SK-N-SH treated with all-trans-retinoic acid at 6 μM for 48 hours (cell line): ENCODE data around the gene ZNF101.
"Not testable (repeated sequence)": the region's sequence is repeated elsewhere in the genome, so short reads cannot be mapped to it uniquely, and the experiment has no call there.

Source experiments
- ATAC-seq: fragments of 200-7000 bp; cut with Tn5 transposase; 3 replicates; pipeline ENCODE4 v1.9.1; 2020; ENCODE audit warnings: mild to moderate bottlenecking, moderate library complexity
- ARNTL ChIP-seq: fragments of 450-650 bp; formaldehyde crosslinking; IDR thresholded peaks from 2 replicates; pipeline ENCODE4 v1.5.0; 2020; ENCODE audit warnings: low read depth, mild to moderate bottlenecking, moderate library complexity, borderline replicate concordance
- BACH2 ChIP-seq: fragments of 250-450 bp; sonication (Bioruptor Pico); IDR thresholded peaks from 2 replicates; pipeline ENCODE4 v1.9.0; 2021; ENCODE audit warnings: mild to moderate bottlenecking, borderline replicate concordance
- CSDC2 ChIP-seq: fragments of 250-450 bp; sonication (Bioruptor Pico); IDR thresholded peaks from 2 replicates; pipeline ENCODE4 v1.5.0; 2020; ENCODE audit warnings: mild to moderate bottlenecking, moderate library complexity
- ESRRG ChIP-seq: fragments of 250-450 bp; sonication (Bioruptor Pico); IDR thresholded peaks from 2 replicates; pipeline ENCODE4 v1.6.1; 2021; ENCODE audit warnings: mild to moderate bottlenecking
- GLIS3 ChIP-seq: fragments of 250-450 bp; sonication (Bioruptor Pico); IDR thresholded peaks from 2 replicates; pipeline ENCODE4 v1.5.0; 2020; ENCODE audit warnings: mild to moderate bottlenecking, moderate library complexity
- ISL1 ChIP-seq: fragments of 250-450 bp; sonication (Bioruptor Pico); IDR thresholded peaks from 2 replicates; pipeline ENCODE4 v2.1.2; 2022; ENCODE audit warnings: mild to moderate bottlenecking, moderate library complexity
- OSR1 ChIP-seq: fragments of 250-450 bp; sonication (Bioruptor Pico); IDR thresholded peaks from 2 replicates; pipeline ENCODE4 v1.8.0; 2022; ENCODE audit warnings: moderate library complexity, mild to moderate bottlenecking, inconsistent platforms
- PPARA ChIP-seq: fragments of 250-450 bp; sonication (Bioruptor Pico); IDR thresholded peaks from 2 replicates; pipeline ENCODE4 v1.5.0; 2020; ENCODE audit warnings: mild to moderate bottlenecking, borderline replicate concordance
- RARB ChIP-seq: fragments of 250-450 bp; sonication (Bioruptor Pico); IDR thresholded peaks from 2 replicates; pipeline ENCODE4 v1.8.0; 2021; ENCODE audit warnings: mild to moderate bottlenecking, moderate library complexity
- SNAI2 ChIP-seq: fragments of 250-450 bp; sonication (Bioruptor Pico); IDR thresholded peaks from 2 replicates; pipeline ENCODE4 v1.5.0; 2020; ENCODE audit warnings: mild to moderate bottlenecking, moderate library complexity
- TCF4 ChIP-seq: fragments of 250-450 bp; sonication (Bioruptor Pico); IDR thresholded peaks from 2 replicates; pipeline ENCODE4 v1.8.0; 2021; ENCODE audit warnings: mild to moderate bottlenecking, moderate library complexity, borderline replicate concordance
- TOX ChIP-seq: fragments of 250-450 bp; sonication (Bioruptor Pico); IDR thresholded peaks from 2 replicates; pipeline ENCODE4 v1.8.0; 2021; ENCODE audit warnings: mild to moderate bottlenecking, moderate library complexity, borderline replicate concordance
- ZC3H10 ChIP-seq: fragments of 250-450 bp; sonication (Bioruptor Pico); IDR thresholded peaks from 2 replicates; pipeline ENCODE4 v1.5.1; 2021; ENCODE audit warnings: mild to moderate bottlenecking, moderate library complexity
- ZFP30 ChIP-seq: fragments of 450-650 bp; formaldehyde crosslinking; IDR thresholded peaks from 2 replicates; pipeline ENCODE4 v1.5.0; 2022; ENCODE audit warnings: mild to moderate bottlenecking, moderate library complexity
- ZNF565 ChIP-seq: fragments of 450-650 bp; formaldehyde crosslinking; conservative IDR thresholded peaks from 2 replicates; pipeline ENCODE4 v1.5.0; 2020; ENCODE audit warnings: low read depth, mild to moderate bottlenecking, moderate library complexity
- ZNF70 ChIP-seq: fragments of 450-650 bp; formaldehyde crosslinking; IDR thresholded peaks from 2 replicates; pipeline ENCODE4 v1.5.0; 2020; ENCODE audit warnings: mild to moderate bottlenecking, moderate library complexity
- ZNF8 ChIP-seq: fragments of 450-650 bp; formaldehyde crosslinking; IDR thresholded peaks from 2 replicates; pipeline ENCODE4 v1.5.0; 2020; ENCODE audit warnings: mild to moderate bottlenecking, moderate library complexity
- TF ChIP-seq, protein P1 (sequence below): fragments of 250-450 bp; sonication (Bioruptor Pico); IDR thresholded peaks from 2 replicates; pipeline ENCODE4 v1.8.0; 2021; ENCODE audit warnings: low read depth, mild to moderate bottlenecking, moderate library complexity, borderline replicate concordance
- TF ChIP-seq, protein P2 (sequence below): fragments of 250-450 bp; sonication (Bioruptor Pico); IDR thresholded peaks from 2 replicates; pipeline ENCODE4 v1.5.1; 2021; ENCODE audit warnings: mild to moderate bottlenecking, moderate library complexity
- TF ChIP-seq, protein P3 (sequence below): fragments of 250-450 bp; sonication (Bioruptor Pico); IDR thresholded peaks from 2 replicates; pipeline ENCODE4 v1.5.0; 2020; ENCODE audit warnings: mild to moderate bottlenecking, moderate library complexity
- TF ChIP-seq, protein P4 (sequence below): fragments of 250-450 bp; sonication (Bioruptor Pico); IDR thresholded peaks from 2 replicates; pipeline ENCODE4 v1.8.0; 2020; ENCODE audit warnings: mild to moderate bottlenecking, moderate library complexity, borderline replicate concordance
- TF ChIP-seq, protein P5 (sequence below): fragments of 250-450 bp; sonication (Bioruptor Pico); IDR thresholded peaks from 2 replicates; pipeline ENCODE4 v1.5.1; 2020; ENCODE audit warnings: low read depth, mild to moderate bottlenecking, moderate library complexity

Gene ZNF101

DNA sequence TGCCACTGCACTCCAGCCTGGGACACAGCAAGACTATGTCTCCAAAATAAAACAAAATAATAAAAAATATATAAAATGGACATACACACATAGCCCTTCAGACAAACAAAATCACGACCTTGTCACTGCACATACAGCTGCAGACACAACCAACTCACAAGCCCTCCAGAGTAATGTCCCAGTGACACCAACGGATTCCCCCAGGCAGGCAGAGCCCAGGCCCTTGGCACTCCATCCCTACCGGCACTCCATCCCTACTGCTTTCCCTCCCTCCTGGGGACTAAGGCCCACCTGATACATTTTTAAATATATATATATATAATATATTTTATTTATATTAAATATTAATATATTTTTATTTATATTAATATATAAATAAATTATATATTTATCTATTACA, 18.5 kb downstream of the ZNF101 start (continued):
- TF ChIP-seq, protein P1, sequence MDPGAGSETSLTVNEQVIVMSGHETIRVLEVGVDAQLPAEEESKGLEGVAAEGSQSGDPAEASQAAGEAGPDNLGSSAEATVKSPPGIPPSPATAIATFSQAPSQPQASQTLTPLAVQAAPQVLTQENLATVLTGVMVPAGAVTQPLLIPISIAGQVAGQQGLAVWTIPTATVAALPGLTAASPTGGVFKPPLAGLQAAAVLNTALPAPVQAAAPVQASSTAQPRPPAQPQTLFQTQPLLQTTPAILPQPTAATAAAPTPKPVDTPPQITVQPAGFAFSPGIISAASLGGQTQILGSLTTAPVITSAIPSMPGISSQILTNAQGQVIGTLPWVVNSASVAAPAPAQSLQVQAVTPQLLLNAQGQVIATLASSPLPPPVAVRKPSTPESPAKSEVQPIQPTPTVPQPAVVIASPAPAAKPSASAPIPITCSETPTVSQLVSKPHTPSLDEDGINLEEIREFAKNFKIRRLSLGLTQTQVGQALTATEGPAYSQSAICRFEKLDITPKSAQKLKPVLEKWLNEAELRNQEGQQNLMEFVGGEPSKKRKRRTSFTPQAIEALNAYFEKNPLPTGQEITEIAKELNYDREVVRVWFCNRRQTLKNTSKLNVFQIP (CRISPR knock-in tag): no peak
- TF ChIP-seq ZNF8: no peak

DNA sequence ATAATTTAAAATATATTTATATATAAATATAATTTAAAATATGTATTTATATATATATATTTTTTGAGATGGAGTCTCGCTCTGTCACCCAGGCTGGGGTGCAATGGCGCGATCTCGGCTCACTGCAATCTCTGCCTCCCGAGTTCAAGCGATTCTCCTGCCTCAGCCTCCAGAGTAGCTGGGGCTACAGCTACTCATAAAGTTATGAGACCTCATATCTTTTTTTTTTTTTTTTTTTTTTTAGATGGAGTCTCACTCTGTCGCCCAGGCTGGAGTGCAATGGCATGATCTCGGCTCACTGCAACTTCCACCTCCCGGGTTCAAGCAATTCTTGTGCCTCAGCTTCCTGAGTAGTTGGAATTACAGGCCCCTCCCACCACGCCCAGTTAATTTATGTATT, 20.4 kb downstream of the ZNF101 start:
- ATAC-seq: not testable (repeated sequence)

DNA sequence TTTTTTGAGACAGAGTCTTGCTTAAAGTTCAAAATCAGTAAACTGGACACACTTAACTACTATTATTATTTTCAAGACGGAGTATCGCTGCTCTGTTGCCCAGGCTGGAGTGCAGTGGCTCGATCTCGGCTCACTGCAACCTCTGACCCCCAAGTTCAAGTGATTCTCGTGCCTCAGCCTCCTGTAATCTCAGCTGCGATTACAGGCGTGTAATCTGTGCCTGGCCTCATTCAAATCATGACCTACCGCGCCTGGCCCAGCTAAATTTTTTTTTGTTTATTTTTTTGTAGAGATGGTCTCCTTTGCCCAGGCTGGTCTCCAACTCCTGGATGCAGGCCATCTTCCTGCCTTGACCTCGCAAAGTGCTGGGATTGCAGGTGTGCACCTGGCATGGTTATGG, 23.0 kb downstream of the ZNF101 start:
- no peak for ATAC-seq
- TF ChIP-seq ZNF8 (no peak), SNAI2 (CRISPR knock-in tag) (no peak), ESRRG (CRISPR knock-in tag) (no peak), ZFP30 (CRISPR knock-in tag) (no peak), TCF4 (no peak), GLIS3 (CRISPR knock-in tag) (no peak), ZNF565 (no peak), ZNF70 (CRISPR knock-in tag) (no peak), TOX (no peak), RARB (CRISPR knock-in tag) (no peak), PPARA (CRISPR knock-in tag) (no peak), ISL1 (no peak), ZC3H10 (no peak), OSR1 (CRISPR knock-in tag) (no peak), CSDC2 (CRISPR knock-in tag) (no peak), BACH2 (no peak)
- TF ChIP-seq, protein P1 (CRISPR knock-in tag): no peak
- TF ChIP-seq, protein P2, sequence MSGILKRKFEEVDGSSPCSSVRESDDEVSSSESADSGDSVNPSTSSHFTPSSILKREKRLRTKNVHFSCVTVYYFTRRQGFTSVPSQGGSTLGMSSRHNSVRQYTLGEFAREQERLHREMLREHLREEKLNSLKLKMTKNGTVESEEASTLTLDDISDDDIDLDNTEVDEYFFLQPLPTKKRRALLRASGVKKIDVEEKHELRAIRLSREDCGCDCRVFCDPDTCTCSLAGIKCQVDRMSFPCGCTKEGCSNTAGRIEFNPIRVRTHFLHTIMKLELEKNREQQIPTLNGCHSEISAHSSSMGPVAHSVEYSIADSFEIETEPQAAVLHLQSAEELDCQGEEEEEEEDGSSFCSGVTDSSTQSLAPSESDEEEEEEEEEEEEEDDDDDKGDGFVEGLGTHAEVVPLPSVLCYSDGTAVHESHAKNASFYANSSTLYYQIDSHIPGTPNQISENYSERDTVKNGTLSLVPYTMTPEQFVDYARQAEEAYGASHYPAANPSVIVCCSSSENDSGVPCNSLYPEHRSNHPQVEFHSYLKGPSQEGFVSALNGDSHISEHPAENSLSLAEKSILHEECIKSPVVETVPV (CRISPR knock-in tag): no peak
- TF ChIP-seq, all 23 proteins: peak for 0

DNA sequence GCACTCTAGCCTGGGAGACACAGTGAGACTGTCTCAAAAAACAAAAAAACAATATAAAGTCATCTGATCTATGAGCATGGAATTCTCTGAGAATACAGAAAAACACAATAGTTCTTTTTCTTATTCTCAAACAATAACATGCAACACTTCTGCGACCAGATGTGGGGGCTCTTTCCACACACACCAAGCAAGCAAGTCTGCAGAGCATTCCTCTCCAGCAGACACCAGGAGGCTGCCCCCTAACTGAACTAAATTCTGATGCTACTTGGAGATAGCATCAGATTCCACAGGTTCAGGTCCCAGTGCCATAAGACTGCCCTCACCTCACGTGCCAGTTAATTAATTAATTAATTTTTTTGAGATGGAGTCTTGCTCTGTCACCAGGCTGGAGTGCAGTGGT, 27.7 kb downstream of the ZNF101 start:
- TF ChIP-seq RARB (CRISPR knock-in tag): no peak
- TF ChIP-seq ARNTL (CRISPR knock-in tag): no peak
- TF ChIP-seq ZNF8: no peak
- TF ChIP-seq ISL1: no peak
- TF ChIP-seq, protein P3, sequence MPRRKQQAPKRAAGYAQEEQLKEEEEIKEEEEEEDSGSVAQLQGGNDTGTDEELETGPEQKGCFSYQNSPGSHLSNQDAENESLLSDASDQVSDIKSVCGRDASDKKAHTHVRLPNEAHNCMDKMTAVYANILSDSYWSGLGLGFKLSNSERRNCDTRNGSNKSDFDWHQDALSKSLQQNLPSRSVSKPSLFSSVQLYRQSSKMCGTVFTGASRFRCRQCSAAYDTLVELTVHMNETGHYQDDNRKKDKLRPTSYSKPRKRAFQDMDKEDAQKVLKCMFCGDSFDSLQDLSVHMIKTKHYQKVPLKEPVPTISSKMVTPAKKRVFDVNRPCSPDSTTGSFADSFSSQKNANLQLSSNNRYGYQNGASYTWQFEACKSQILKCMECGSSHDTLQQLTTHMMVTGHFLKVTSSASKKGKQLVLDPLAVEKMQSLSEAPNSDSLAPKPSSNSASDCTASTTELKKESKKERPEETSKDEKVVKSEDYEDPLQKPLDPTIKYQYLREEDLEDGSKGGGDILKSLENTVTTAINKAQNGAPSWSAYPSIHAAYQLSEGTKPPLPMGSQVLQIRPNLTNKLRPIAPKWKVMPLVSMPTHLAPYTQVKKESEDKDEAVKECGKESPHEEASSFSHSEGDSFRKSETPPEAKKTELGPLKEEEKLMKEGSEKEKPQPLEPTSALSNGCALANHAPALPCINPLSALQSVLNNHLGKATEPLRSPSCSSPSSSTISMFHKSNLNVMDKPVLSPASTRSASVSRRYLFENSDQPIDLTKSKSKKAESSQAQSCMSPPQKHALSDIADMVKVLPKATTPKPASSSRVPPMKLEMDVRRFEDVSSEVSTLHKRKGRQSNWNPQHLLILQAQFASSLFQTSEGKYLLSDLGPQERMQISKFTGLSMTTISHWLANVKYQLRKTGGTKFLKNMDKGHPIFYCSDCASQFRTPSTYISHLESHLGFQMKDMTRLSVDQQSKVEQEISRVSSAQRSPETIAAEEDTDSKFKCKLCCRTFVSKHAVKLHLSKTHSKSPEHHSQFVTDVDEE (CRISPR knock-in tag): no peak

DNA sequence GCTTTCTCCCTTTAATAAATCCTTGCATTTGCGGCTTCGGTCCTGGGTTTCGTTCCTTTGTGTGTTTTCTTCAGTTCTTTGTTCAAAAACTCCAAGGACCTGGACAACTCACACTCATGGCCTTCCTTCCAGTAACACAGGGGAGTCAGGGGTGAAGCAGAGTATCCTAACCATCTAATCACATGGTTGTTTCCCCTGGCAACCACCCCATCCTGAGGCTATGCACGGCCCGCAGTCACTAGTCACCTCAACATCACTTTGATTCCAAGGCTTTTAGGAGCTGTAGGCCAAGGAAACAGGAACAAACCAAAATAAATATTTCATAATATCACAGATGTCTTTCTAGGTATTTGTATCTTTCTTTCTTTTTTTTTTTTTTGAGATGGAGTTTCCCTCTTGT, 28.9 kb downstream of the ZNF101 start:
- no peak for TF ChIP-seq TCF4
- TF ChIP-seq, protein P4, sequence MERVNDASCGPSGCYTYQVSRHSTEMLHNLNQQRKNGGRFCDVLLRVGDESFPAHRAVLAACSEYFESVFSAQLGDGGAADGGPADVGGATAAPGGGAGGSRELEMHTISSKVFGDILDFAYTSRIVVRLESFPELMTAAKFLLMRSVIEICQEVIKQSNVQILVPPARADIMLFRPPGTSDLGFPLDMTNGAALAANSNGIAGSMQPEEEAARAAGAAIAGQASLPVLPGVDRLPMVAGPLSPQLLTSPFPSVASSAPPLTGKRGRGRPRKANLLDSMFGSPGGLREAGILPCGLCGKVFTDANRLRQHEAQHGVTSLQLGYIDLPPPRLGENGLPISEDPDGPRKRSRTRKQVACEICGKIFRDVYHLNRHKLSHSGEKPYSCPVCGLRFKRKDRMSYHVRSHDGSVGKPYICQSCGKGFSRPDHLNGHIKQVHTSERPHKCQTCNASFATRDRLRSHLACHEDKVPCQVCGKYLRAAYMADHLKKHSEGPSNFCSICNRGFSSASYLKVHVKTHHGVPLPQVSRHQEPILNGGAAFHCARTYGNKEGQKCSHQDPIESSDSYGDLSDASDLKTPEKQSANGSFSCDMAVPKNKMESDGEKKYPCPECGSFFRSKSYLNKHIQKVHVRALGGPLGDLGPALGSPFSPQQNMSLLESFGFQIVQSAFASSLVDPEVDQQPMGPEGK: no peak
- TF ChIP-seq, protein P2 (CRISPR knock-in tag): no peak
- TF ChIP-seq, protein P5, sequence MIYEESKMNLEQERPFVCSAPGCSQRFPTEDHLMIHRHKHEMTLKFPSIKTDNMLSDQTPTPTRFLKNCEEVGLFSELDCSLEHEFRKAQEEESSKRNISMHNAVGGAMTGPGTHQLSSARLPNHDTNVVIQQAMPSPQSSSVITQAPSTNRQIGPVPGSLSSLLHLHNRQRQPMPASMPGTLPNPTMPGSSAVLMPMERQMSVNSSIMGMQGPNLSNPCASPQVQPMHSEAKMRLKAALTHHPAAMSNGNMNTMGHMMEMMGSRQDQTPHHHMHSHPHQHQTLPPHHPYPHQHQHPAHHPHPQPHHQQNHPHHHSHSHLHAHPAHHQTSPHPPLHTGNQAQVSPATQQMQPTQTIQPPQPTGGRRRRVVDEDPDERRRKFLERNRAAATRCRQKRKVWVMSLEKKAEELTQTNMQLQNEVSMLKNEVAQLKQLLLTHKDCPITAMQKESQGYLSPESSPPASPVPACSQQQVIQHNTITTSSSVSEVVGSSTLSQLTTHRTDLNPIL (CRISPR knock-in tag): no peak
- no peak for ATAC-seq

More for the DNA sequence above, 27.7 kb downstream of the ZNF101 start:
- no peak for ATAC-seq

DNA sequence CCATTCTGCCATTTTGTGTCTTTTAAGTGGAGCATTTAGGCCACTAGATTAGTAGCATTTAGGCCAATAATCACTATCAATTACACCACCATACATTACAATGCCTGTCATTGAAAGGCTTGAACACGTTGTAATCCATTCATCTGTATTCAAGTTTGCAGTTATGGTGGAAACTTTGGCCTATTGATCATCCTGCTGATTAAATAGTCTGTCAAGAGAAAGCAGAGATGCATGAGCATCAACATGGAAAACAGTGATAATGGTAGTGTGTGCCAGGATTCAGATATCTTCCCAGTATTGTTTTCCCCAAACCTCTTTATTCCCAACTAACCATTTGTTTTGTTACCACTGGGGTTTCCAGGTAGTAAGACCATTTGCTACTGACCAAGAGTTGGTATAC, 31.9 kb downstream of the ZNF101 start:
- not testable (repeated sequence) for ATAC-seq
